ENCODE results near the gene CORO2A. TPM values are rescaled to one million over a fixed set of nuclear protein-coding genes. Genes with fewer than 3 reads are reported as not detected.

Gene CORO2A
- total RNA-seq, 1 donor from 2014 or later = 2.4 TPM

DNA sequence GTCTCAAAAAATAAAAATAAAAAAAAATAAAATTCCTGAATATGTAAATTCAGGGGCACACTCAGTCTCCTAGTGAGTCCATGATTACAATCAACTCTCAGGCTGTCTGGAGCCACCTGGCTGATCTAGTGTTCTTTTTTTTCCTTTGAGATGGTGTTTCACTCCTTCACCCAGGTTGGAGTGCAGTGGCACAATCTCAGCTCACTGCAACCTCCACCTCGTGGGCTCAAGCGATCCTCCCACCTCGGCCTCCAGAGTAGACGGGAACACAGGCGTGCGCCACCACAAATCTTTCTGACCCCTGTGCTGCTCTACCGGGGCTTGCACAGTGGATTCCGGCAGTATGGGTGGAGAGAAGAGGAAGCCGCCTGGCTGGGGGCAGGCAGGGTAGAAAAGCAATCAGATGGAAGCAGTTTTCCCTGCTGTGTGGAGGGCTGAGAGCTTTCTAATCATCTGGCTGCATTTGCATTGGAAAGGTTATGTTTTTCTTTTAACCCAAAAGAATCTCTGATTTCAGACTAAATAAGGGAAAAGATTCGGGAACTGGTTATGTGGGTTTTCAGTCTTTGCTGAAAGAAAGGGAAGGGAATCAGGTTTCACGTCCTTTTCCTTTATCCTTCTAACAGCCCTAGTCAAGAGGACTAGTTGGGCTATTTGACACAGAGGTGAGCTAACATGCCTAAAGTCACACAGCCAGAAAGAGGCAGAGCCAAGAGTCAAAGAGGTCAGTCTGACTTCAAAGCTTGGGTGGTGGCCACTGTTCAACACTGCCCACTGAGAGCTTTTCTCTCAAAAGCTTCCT, 26.3 kb upstream of the CORO2A start:
- no peaks in the 10 kb centered on the region for H3K9me3 ChIP-seq (ENCODE audit: low read depth)
- Mint-ChIP-seq H3K27me3 (ENCODE audit: insufficient read depth, low read depth) (peaks cover 4% of the 10 kb centered on the region), H3K4me1 (peaks cover 40% of the 10 kb centered on the region), H3K9me3 (no peaks in the 10 kb centered on the region), H3K4me3 (no peak overlapping the region), H3K36me3 (no peaks in the 10 kb centered on the region), H3K27ac (peak overlapping the region; percentile 42)
- H3K79me2 ChIP-seq (ENCODE audit: low read depth) = no peaks in the 10 kb centered on the region
- no peaks in the 10 kb centered on the region for H4K20me1 ChIP-seq (ENCODE audit: low read depth)
- H3K4me2 ChIP-seq = peak overlapping the region; percentile 50
- peak overlapping the region; percentile 37 for H2AFZ ChIP-seq (replicated peaks)
- peaks cover 7% of the 10 kb centered on the region for H3K4me1 ChIP-seq
- no peaks in the 10 kb centered on the region for H3K27me3 ChIP-seq
- no peak overlapping the region for H3K4me3 ChIP-seq
- H3F3A ChIP-seq (ENCODE audit: low read depth) = peaks cover 6% of the 10 kb centered on the region
- DNase-seq (ENCODE audit: low spot score) = no peak
- H3K9ac ChIP-seq = no peak overlapping the region
- no peak overlapping the region for H3K27ac ChIP-seq
- no peaks in the 10 kb centered on the region for H3K36me3 ChIP-seq
- TF ChIP-seq EZH2 (IDR thresholded peaks at IDR 0.05) (no peak), CTCF (IDR thresholded peaks at IDR 0.05) (no peak), EZH2phosphoT487 (IDR thresholded peaks at IDR 0.05) (no peak)

DNA sequence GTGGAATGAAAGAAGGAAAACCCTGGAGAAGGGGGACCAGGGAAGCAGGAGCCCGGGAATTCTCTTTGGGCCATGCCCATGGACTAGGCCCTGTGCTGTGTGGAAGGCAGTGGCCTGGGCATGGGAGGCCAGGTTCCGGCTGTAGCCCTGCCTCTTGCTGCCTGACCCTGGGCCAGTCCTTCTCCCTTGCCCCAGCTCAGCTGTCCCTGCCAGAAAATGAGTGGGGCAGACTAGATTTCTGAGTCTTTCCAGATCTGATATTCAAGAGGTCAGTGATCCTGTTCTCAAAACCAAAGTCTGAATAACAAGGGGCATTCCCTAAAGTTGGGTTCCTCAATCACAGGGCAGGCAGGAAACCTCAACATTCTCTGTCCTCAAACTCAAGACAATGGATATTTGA, 24.8 kb upstream of the CORO2A start:
- Histone ChIP-seq H4K20me1 (ENCODE audit: low read depth) (no peaks in the 10 kb centered on the region), H3K4me1 (peaks cover 7% of the 10 kb centered on the region), H3K27ac (no peak overlapping the region), H3K4me2 (no peak overlapping the region), H3K79me2 (ENCODE audit: low read depth) (no peaks in the 10 kb centered on the region), H3K27me3 (no peaks in the 10 kb centered on the region), H3K9ac (no peak overlapping the region), H2AFZ (replicated peaks) (no peak overlapping the region), H3K4me3 (no peak overlapping the region), H3K9me3 (ENCODE audit: low read depth) (no peaks in the 10 kb centered on the region), H3K36me3 (no peaks in the 10 kb centered on the region), H3F3A (ENCODE audit: low read depth) (peaks cover 6% of the 10 kb centered on the region)
- Mint-ChIP-seq H3K36me3 (no peaks in the 10 kb centered on the region), H3K27ac (no peak overlapping the region), H3K27me3 (ENCODE audit: insufficient read depth, low read depth) (peaks cover 5% of the 10 kb centered on the region), H3K9me3 (no peaks in the 10 kb centered on the region), H3K4me1 (peaks cover 35% of the 10 kb centered on the region), H3K4me3 (no peak overlapping the region)
- no peak for TF ChIP-seq EZH2phosphoT487 (IDR thresholded peaks at IDR 0.05)
- TF ChIP-seq EZH2 (IDR thresholded peaks at IDR 0.05) = no peak
- TF ChIP-seq CTCF (IDR thresholded peaks at IDR 0.05) = no peak
- DNase-seq (ENCODE audit: low spot score) = no peak

DNA sequence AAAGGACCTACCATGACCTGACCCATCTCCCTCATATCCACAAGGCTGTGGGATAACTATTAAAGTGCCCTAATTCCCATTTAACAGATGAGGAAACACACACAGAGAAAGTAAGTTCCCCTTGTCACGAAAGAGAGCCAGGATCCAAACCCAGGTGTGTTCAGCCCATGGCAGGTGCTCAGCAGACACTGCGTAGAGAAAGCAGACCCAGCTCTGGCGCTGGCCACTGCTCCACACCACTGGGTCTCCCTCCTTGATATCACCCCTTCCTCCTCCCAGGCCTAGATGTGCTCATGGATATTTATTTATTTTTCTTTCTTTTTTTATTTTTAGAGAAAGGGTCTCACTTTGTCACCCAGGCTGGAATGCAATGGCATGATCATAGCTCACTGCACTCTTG, 24.0 kb upstream of the CORO2A start:
- Histone ChIP-seq H3K9me3 (ENCODE audit: low read depth) (no peaks in the 10 kb centered on the region), H3K4me2 (no peak overlapping the region), H3K4me3 (no peak overlapping the region), H3F3A (ENCODE audit: low read depth) (peaks cover 6% of the 10 kb centered on the region), H3K36me3 (no peaks in the 10 kb centered on the region), H3K27me3 (no peaks in the 10 kb centered on the region), H4K20me1 (ENCODE audit: low read depth) (no peaks in the 10 kb centered on the region), H3K9ac (no peak overlapping the region), H2AFZ (replicated peaks) (no peak overlapping the region), H3K4me1 (peaks cover 7% of the 10 kb centered on the region), H3K79me2 (ENCODE audit: low read depth) (no peaks in the 10 kb centered on the region), H3K27ac (no peak overlapping the region)
- Mint-ChIP-seq H3K36me3 (no peaks in the 10 kb centered on the region), H3K27me3 (ENCODE audit: insufficient read depth, low read depth) (peaks cover 7% of the 10 kb centered on the region), H3K9me3 (no peaks in the 10 kb centered on the region), H3K4me1 (peaks cover 35% of the 10 kb centered on the region), H3K4me3 (no peak overlapping the region), H3K27ac (no peak overlapping the region)
- TF ChIP-seq EZH2 (IDR thresholded peaks at IDR 0.05) (no peak), EZH2phosphoT487 (IDR thresholded peaks at IDR 0.05) (no peak), CTCF (IDR thresholded peaks at IDR 0.05) (no peak)
- DNase-seq (ENCODE audit: low spot score) = no peak

All from neural progenitor cell (in vitro differentiated cells).